Endothelial cell of umbilical vein (primary cell): ENCODE measurements around the gene MYCL. TPM values are rescaled to one million over a fixed set of nuclear protein-coding genes. Genes with fewer than 3 reads are reported as not detected.

ENCODE experiments used
- BruUV-seq: library from RNA; stranded (reverse); fragments of 400-500 nt; replicated peaks from 2 replicates; lab custom pipeline; 2021; lab: Mats Ljungman, UMichigan
- CTCF ChIA-PET: fragments of 300-600, 350-600 bp; sonication (Branson Sonifier 250); formaldehyde crosslinking; loops from one replicate; lab custom pipeline; 2021; ENCODE audit warnings: antibody characterized with exemption, inconsistent platforms; lab: Charles Lee
- POLR2A ChIA-PET: fragments of 300-600, 350-600 bp; sonication (Branson Sonifier 250); formaldehyde crosslinking; loops from one replicate; lab custom pipeline; 2021; ENCODE audit warnings: antibody characterized with exemption, inconsistent platforms; lab: Charles Lee
- DNase-seq: peaks from one replicate; pipeline ENCODE4 v3.0.0-alpha.2; 2011; ENCODE audit warnings: low read depth, low spot score
- FAIRE-seq: peaks from 2 replicates; lab custom pipeline; 2011; peaks lifted over from hg19 to GRCh38; lab: Jason Lieb, UNC
- H2AFZ ChIP-seq: 2 replicates; pipeline ENCODE4 v1.6.0; 2012; ENCODE audit warnings: low read depth, low read length, control low read depth, inconsistent platforms
- H3K27ac ChIP-seq: 2 replicates; pipeline ENCODE4 v1.5.1; 2011; ENCODE audit warnings: low read depth, mild to moderate bottlenecking, control low read depth, low read length, moderate library complexity; ENCODE audit not compliant: insufficient read depth
- H3K27me3 ChIP-seq, 2 experiments: 2 replicates each; pipeline versions ENCODE4 v1.6.0 to v1.6.1; 2011; ENCODE audit warnings: low read length in 2 of 2, mixed read lengths in 1 of 2; ENCODE audit not compliant: control insufficient read depth in 2 of 2, insufficient read depth in 2 of 2
- H3K36me3 ChIP-seq, 2 experiments: 2 replicates in 1 of 2; 3 replicates in 1 of 2; pipeline ENCODE4 v1.5.1; 2011; ENCODE audit warnings: low read length in 2 of 2, mild to moderate bottlenecking in 1 of 2, moderate library complexity in 1 of 2; ENCODE audit not compliant: control insufficient read depth in 2 of 2, insufficient read depth in 2 of 2; ENCODE audit errors: extremely low read depth in 1 of 2
- H3K4me1 ChIP-seq: 3 replicates; pipeline ENCODE4 v1.5.1; 2011; ENCODE audit warnings: mild to moderate bottlenecking, low read length; ENCODE audit not compliant: control insufficient read depth, insufficient read depth; ENCODE audit errors: extremely low read depth
- H3K4me2 ChIP-seq: 2 replicates; pipeline ENCODE4 v1.6.1; 2011; ENCODE audit warnings: low read length, control low read depth, mixed read lengths; ENCODE audit not compliant: insufficient read depth
- H3K4me3 ChIP-seq, 3 experiments: fragments of 200-600 bp in 1 of 3; sonication (generic), shearing (Covaris generic) in 1 of 3; replicated peaks in 1 of 3; 2 replicates each; pipeline ENCODE4 v1.5.1; 2011 to 2016; ENCODE audit warnings: control low read depth in 3 of 3, low read length in 3 of 3, mild to moderate bottlenecking in 2 of 3, inconsistent platforms in 1 of 3, low read depth in 1 of 3, moderate library complexity in 1 of 3; ENCODE audit not compliant: insufficient read depth in 1 of 3
- H3K79me2 ChIP-seq: 2 replicates; pipeline ENCODE4 v1.6.0; 2012; ENCODE audit warnings: low read length, inconsistent platforms; ENCODE audit not compliant: control insufficient read depth, insufficient read depth
- H3K9ac ChIP-seq: replicated peaks from 2 replicates; pipeline ENCODE3; 2011; ENCODE audit warnings: low read length, control low read depth; ENCODE audit not compliant: insufficient read depth; ENCODE audit errors: extremely low read depth
- H3K9me1 ChIP-seq: replicated peaks from 3 replicates; pipeline ENCODE4 v1.6.0; 2011; ENCODE audit warnings: mild to moderate bottlenecking, low read length; ENCODE audit not compliant: control insufficient read depth, insufficient read depth; ENCODE audit errors: extremely low read depth
- H3K9me3 ChIP-seq: replicated peaks from 2 replicates; pipeline ENCODE4 v1.5.1; 2012; ENCODE audit warnings: low read length, inconsistent platforms; ENCODE audit not compliant: control insufficient read depth, insufficient read depth
- H4K20me1 ChIP-seq: replicated peaks from 2 replicates; pipeline ENCODE3; 2011; ENCODE audit warnings: mild to moderate bottlenecking, low read length; ENCODE audit not compliant: control insufficient read depth, insufficient read depth; ENCODE audit errors: extremely low read depth
- EZH2 ChIP-seq: IDR thresholded peaks from 2 replicates; pipeline ENCODE4 v1.6.1; 2012; ENCODE audit warnings: borderline replicate concordance, low read depth, mild to moderate bottlenecking, moderate library complexity, low read length, inconsistent platforms; ENCODE audit not compliant: severe bottlenecking
- FOS ChIP-seq: IDR thresholded peaks from 2 replicates; pipeline ENCODE4 v1.6.1; 2011; ENCODE audit warnings: mild to moderate bottlenecking, low read length, moderate library complexity, borderline replicate concordance; ENCODE audit not compliant: insufficient read depth
- MYC ChIP-seq: IDR thresholded peaks from one replicate; pipeline ENCODE4 v1.6.1; 2011; ENCODE audit warnings: mild to moderate bottlenecking, low read depth, low read length
- POLR2A ChIP-seq: IDR thresholded peaks from 2 replicates; pipeline ENCODE4 v1.6.1; 2012; ENCODE audit warnings: low read depth, mild to moderate bottlenecking, control low read depth, low read length
- dilution Hi-C: fragments of 300-500 bp; cut with MboI; formaldehyde crosslinking; loops from one replicate; pipeline ENCODE4 v1.15.0; 2019; ENCODE audit warnings: low sequenced_read_pairs; ENCODE audit not compliant: extremely low pct_ligation_motif_present
- intact Hi-C: fragments of 100-400 bp; cut with micrococcal nuclease; formaldehyde crosslinking; loops from one replicate; pipeline ENCODE4 v1.10.0; 2022
- polyA plus RNA-seq, 4 experiments: library from polyadenylated mRNA; depleted of rRNA in 3 of 4; stranded (reverse) in 3 of 4; unstranded in 1 of 4; fragments of >200 nt; gene quantifications; 2 replicates each; pipeline versions ENCODE4 v1.2.1 to v1.2.3, GENCODE V29; 2011 to 2012; ENCODE audit warnings: missing spikeins in 1 of 4
- total RNA-seq: library from RNA; stranded (reverse); gene quantifications from 2 replicates; pipeline ENCODE4 v1.2.3, GENCODE V29; 2021
- TF ChIP-seq, protein P1 (sequence below), 2 donors: IDR thresholded peaks; 1 replicate in 1 of 2; 2 replicates in 1 of 2; pipeline ENCODE4 v1.5.1; 2011; ENCODE audit warnings: low read length in 2 of 2, mild to moderate bottlenecking in 2 of 2, moderate library complexity in 2 of 2, control low read depth in 1 of 2, inconsistent platforms in 1 of 2, low read depth in 1 of 2; ENCODE audit not compliant: insufficient read depth in 1 of 2; ENCODE audit errors: extremely low read depth in 1 of 2

Gene MYCL
- total and polyA plus RNA-seq, 2 donors (not counting 3 experiments of a cell fraction or from before 2014, with no cell fraction given) = 1.3 to 2.1 TPM

DNA sequence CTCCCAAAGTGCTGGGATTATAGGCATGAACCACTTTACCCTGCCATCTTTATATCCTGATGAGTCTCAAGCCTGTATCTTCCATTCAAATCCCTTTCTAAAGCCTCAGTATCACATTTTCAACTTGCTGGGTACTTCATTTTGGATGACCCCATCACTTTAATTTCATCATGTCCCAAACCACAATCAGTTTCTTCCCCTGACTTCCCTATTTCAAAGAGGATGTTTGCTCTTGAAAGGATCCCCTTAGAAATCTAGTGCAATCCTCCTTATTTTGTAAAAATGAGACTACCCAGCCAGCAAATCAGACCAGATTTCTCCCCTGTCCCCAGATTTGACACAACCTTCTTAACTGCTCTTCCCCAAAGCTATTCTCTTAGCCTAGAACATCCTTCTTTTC lies 11.4 kb downstream of the MYCL start:
- Histone ChIP-seq H2AFZ (no peak overlapping the region), H3K9me1 (no peaks in the 10 kb centered on the region), H3K36me3 (no peaks in the 10 kb centered on the region), H3K4me1 (no peaks in the 10 kb centered on the region), H3K79me2 (no peaks in the 10 kb centered on the region), H3K4me3 (no peak overlapping the region), H3K9me3 (no peaks in the 10 kb centered on the region), H3K27ac (no peak overlapping the region), H3K4me2 (no peak overlapping the region), H4K20me1 (no peaks in the 10 kb centered on the region), H3K9ac (no peak overlapping the region), H3K27me3 (peaks cover 14 to 27% of the 10 kb centered on the region in 2 experiments)
- intact Hi-C loops = no loop called here
- no peak for FAIRE-seq
- CTCF ChIA-PET = interaction anchor here (1.0 to 1.1 kb wide), 2 partner anchors 12 to 13 kb away, joined by 3 read pairs; no protein-coding TSS in a partner anchor
- no TSS peak for BruUV-seq
- dilution Hi-C loops = no loop called here
- POLR2A ChIA-PET = no interaction called here
- TF ChIP-seq EZH2 (no peak), FOS (no peak), MYC (no peak)
- DNase-seq = no peak

DNA sequence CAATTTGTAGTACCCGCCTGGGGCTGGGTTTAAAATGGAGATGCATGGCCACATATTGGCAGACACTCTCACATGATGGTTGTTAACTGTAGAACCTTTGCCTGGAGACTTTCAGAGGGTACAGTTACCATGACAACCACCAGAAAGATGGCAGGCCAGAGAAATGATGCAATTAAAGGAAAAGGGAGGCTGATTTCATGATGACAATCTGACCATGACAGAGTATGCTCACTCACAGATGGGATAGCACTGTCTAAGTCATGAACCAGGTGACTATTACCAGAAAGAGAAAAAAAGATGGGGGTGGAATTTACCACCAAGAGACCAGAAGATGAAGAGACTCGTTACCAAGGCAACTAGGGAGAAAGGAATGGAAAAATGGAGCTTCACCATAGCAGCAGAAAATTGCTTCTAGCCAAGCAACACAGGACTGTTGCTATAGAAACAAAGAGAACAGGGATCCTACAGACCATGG lies 14.9 kb downstream of the MYCL start:
- no TSS peak for BruUV-seq
- Histone ChIP-seq H2AFZ (no peak overlapping the region), H3K79me2 (peaks cover 15% of the 10 kb centered on the region), H3K9ac (no peak overlapping the region), H3K36me3 (no peaks in the 10 kb centered on the region), H3K4me1 (peaks cover 10% of the 10 kb centered on the region), H3K9me3 (no peaks in the 10 kb centered on the region), H3K4me3 (no peak overlapping the region), H3K27ac (no peak overlapping the region), H4K20me1 (no peaks in the 10 kb centered on the region), H3K9me1 (no peaks in the 10 kb centered on the region), H3K4me2 (no peak overlapping the region), H3K27me3 (peaks cover 2 to 4% of the 10 kb centered on the region in 2 experiments)
- intact Hi-C loops = no loop called here
- dilution Hi-C loops = no loop called here
- ChIA-PET POLR2A (no interaction called here), CTCF (interaction anchor here (1.3 to 1.5 kb wide), 3 partner anchors 12 to 50 kb away, joined by 5 to 6 read pairs (median 5); partner anchors contain the start of gene MYCL)
- DNase-seq (no peak), FAIRE-seq (no peak)
- TF ChIP-seq, protein P1, sequence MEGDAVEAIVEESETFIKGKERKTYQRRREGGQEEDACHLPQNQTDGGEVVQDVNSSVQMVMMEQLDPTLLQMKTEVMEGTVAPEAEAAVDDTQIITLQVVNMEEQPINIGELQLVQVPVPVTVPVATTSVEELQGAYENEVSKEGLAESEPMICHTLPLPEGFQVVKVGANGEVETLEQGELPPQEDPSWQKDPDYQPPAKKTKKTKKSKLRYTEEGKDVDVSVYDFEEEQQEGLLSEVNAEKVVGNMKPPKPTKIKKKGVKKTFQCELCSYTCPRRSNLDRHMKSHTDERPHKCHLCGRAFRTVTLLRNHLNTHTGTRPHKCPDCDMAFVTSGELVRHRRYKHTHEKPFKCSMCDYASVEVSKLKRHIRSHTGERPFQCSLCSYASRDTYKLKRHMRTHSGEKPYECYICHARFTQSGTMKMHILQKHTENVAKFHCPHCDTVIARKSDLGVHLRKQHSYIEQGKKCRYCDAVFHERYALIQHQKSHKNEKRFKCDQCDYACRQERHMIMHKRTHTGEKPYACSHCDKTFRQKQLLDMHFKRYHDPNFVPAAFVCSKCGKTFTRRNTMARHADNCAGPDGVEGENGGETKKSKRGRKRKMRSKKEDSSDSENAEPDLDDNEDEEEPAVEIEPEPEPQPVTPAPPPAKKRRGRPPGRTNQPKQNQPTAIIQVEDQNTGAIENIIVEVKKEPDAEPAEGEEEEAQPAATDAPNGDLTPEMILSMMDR (IDR thresholded peaks at IDR 0.05; ENCODE audit: extremely low read depth in 1 of 2, insufficient read depth in 1 of 2, low read depth in 1 of 2, low read length in 2 of 2) = no peak
- no peak for TF ChIP-seq POLR2A
